Suppressor macrophage treated with lipopolysaccharide for 1 hour (primary cell): ENCODE measurements around the gene RNF41.
A peak's percentile ranks its signal among the peaks of the same experiment; 100 is the strongest.

Experiments
- DNase-seq, 3 donors: peaks; one replicate each; pipeline ENCODE4 v3.0.0-alpha.2; 2020 to 2022

RNF41 gene

GRCh38 chr12:56243731-56244181 lies 22.0 kb upstream of the RNF41 start:
- DNase-seq, result no peak

GRCh38 chr12:56242986-56243385 lies 21.3 kb upstream of the RNF41 start:
- no peak for DNase-seq

DNA sequence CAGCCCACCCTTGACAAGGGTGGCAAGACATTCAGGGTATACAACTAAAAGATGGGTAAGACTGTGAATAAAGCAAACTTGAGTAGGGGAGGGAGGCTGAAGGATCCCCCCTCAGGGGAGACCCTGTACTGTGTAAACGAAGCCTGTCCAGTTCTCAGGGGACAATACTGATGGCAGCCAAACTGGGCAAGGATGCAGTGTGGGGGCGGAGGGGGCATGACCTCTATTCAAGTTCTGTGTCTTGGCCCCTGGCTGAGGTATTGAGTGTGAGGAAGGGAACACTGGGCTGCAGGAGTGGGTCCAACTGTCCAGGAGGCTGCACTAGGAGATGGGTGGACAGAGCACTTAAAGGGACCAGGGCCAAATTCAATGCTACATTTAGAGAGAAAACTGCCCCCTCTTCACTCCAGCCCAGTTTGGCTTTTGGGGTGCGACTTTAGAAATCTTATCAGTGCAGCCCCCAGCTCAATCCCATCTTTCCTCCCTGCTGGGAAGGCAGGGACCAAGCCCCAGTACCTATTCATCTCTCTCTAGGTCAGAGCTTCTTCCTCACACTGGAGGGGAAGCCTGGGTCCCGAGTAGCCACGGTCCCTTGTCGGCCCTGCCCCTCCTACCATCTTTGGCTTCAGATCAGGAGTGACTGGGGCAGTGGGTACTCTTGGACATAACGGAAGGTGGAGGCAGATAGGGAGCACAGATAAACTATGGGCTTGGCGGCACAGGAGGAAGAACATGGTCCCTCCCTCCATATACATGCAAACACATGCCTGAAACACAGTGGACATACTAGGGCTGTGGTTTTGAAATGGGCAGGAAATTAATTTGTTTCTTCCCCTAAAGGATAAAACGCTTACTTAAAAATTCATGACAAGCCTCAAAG lies 19.9 kb upstream of the RNF41 start:
- DNase-seq, result no peak

DNA sequence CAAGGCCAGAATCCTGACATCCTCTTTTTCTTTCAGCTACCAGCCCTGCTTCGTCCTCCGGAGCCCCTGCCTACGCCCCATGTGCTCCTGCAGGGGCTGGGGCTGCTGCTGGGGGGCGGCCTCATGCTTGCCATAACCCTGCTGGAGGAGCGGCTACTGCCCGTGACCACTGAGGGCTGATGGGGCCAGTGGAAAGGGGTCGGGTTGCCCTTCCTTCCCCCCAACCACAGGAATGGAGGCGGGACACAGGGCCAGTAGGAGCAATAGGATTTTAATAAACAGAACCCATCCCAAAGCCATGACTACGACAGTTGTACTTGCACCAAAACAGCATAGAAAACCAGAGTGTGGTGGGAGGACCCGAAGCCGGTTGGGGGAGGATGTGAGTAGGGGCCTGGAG lies 15.8 kb upstream of the RNF41 start:
- no peak for DNase-seq

- DNase-seq, result no peak
Measured at GRCh38 chr12:56236985-56237384, 15.3 kb upstream of the RNF41 start.

- DNase-seq, result no peak
Measured at GRCh38 chr12:56236091-56236490, 14.4 kb upstream of the RNF41 start.

- no peak for DNase-seq
Measured at GRCh38 chr12:56234746-56235436, 13.2 kb upstream of the RNF41 start.

- DNase-seq, result no peak
Measured at GRCh38 chr12:56231184-56231582, 9.5 kb upstream of the RNF41 start.

DNA sequence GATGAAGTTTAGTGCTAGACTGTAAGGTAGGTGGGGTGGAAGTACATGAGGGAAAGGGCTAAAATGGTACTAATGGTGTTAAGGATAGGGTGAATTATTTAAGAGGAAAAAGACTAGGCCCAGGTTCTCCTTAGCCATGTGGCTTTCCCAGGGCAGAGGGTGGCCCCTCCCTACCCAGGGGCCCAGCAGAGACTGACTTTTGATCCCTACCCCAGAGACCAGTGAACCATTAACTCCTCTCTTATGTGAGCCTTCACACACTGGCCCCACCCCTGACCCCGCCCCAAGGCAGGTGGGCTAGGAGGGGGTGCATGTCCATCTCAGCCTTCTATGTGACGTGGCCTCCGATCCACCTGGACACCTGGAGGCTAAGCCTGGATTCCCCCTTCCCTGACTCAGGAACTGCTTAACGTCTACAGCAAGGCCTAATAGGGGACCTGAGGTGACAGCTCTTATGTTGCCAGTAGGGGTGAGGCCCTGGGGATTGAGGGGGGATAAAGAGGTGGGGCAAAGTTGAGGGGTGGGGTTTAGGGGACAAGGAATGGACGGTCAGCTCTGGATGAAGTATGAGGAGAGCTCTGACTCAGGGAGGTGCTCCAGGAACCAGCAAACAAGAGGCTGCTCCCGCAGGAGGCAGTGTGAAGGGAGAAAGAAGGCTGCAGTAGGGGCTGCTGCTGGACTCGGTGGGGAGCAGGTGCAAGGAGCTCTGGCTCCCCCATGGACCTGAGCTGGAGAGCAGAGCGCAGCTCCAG lies 8.9 kb upstream of the RNF41 start:
- DNase-seq, result no peak

DNA sequence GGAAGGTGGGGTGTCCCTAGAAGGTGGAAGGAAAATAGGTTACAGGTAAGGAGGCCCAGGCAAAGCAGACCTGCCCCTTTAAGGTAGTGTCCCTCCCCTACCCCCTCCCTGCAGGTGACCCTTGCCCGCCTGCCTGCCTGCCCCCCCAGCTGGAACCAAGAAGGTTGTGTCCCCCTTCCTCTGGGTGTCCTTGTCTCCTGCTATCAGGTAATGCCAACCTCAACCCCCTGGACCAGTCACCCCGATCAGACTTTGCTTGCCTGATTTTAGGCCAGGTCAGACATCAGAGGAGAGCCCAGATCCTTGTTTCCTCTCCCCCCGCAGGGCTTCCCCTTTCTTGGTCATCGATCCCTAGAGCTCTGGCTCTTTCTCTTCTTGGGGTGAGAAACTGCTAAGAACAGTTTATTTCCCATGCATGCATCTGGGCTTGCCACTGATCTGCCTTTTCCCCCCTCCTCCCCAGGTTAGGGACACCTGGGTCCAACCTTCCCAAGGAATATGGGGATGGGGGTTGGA lies 8.3 kb upstream of the RNF41 start, which contains the start of gene SLC39A5:
TSS of gene SLC39A5 (plus strand) at position 136 of the 516 bp plus-strand sequence. CDS start 1,224 bp downstream, outside the sequence.
- peak in 1 of 3 donors; percentile 16 for DNase-seq

GRCh38 chr12:56229082-56229481 lies 7.4 kb upstream of the RNF41 start:
- DNase-seq, result no peak

- no peak for DNase-seq
Measured at GRCh38 chr12:56224954-56225353, 3.2 kb upstream of the RNF41 start.

- peak; percentile 98 to 99 (median 98) for DNase-seq
Measured at GRCh38 chr12:56224102-56224701, 2.5 kb upstream of the RNF41 start, which contains the start of gene NABP2. Gene NABP2, plus strand, starts transcription at chr12:56224342. Its CDS starts 515 bp downstream, at chr12:56224857.

DNA sequence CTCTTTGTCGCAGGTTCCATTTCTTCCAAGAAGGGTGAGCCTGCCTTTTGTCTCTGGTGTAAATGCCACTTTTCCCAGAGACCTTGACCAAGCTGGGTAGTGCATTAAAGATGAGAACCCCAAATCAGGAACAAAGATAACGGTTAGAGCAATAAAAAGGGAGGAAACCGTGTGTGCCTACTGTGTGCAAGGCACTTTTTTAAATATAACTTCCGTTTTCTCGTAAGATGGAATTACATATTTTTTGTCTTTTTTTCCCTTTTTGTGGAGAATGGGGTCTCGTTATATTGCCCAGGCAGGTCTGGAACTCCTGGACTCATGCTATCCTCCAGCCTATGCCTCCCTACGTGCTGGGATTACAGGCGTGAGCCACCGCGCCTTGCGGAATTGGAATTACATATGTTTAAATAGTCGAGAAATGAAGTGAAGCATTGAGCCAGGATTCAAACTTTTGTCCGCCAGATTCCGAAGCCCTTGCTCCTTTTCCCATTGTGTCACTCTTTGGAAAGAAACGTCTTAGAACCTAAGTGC lies 1.9 kb upstream of the RNF41 start:
- DNase-seq, result no peak

DNA sequence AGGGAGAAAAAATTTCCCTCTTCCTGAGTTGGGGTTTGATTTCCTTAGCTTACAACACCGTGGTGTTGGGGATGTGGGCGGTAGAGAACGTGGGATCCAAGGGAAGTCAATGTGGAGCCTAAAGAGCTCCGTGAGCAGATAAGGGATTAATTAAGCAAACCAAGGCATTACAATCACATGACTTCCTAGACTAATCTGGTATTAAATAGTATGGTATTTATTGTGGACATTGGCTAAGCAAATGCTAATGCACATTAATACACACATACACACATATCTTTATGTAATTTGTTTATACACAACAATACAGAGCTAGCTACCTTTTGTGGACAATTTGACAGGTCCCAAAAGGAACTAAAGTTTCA lies 791 bp upstream of the RNF41 start:
- DNase-seq, result peak in 1 of 3 donors; percentile 26

- DNase-seq, result peak in 1 of 3 donors; percentile 18
Measured at GRCh38 chr12:56221232-56221756, 428 bp downstream of the RNF41 start.

DNA sequence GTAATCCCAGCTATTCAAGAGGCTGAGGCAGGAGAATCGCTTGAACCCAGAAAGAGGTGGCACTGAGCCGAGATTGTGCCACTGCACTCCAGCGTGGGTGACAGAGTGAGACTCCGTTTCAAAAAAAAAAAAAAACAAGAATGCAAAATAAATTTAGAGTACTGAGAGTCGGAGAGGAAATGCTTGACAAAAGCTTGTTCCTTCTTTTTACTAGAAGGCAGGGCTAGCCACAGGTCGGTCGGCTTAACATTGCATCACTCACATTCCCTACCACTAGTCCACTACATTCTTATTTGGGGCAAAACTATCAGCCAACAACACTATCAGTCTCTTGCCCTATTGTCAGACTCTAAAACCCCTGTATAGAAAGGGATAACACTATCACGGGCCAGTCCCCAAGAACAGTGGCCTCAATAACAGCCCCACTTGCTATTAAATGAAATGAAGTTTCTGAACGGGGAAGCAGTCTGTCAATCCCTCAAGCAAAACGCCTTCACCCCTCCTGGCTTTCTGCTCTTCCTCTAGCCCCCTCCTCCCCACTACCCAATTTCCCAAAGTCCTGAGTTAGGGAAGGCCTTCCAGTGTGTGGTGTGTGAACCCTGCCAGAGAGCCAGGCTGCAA lies 1.0 kb downstream of the RNF41 start:
- peak; percentile 68 to 81 (median 76) for DNase-seq

GRCh38 chr12:56219840-56220239 lies 1.9 kb downstream of the RNF41 start:
- no peak for DNase-seq

DNA sequence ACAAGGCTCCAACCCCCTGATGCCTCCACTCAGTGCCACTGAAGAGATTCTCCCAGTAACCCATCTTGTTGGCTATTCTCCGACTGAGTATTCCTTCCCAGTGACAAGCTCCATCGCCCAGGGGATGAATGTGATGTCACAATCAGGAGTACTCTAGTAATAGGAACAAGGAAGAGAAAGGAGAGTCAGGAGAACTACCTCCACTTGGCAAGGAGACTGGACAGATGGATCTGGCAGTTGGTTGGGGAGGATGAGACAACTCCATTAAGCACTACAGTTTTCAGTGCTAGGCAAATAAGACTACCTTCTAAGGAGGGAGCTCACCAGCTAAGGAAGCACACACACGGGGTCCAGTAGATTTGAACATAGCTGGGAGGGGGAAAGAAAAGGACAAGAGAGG lies 5.3 kb downstream of the RNF41 start:
- no peak for DNase-seq

- no peak for DNase-seq
Measured at GRCh38 chr12:56213878-56214277, 7.8 kb downstream of the RNF41 start.

GRCh38 chr12:56212361-56212760 lies 9.4 kb downstream of the RNF41 start:
- DNase-seq, result no peak
